ENCODE results near the gene FAAH.

DNA sequence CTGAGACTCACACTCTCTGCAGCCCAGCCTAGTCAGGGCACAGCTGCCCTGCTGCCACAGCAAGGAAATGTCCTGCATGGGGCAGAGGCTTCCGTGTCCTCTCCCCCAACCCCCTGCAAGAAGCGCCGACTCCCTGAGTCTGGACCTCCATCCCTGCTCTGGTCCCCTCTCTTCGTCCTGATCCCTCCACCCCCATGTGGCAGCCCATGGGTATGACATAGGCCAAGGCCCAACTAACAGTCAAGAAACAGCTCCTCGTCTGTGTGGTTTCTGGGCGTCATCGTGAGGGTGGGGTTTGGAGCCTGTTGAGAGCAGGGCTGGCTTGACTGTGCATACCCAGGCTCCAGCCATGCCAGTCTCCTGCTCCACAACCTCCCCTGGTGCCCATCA lies 19.5 kb downstream of the FAAH start:
- TF ChIP-seq, protein P1, sequence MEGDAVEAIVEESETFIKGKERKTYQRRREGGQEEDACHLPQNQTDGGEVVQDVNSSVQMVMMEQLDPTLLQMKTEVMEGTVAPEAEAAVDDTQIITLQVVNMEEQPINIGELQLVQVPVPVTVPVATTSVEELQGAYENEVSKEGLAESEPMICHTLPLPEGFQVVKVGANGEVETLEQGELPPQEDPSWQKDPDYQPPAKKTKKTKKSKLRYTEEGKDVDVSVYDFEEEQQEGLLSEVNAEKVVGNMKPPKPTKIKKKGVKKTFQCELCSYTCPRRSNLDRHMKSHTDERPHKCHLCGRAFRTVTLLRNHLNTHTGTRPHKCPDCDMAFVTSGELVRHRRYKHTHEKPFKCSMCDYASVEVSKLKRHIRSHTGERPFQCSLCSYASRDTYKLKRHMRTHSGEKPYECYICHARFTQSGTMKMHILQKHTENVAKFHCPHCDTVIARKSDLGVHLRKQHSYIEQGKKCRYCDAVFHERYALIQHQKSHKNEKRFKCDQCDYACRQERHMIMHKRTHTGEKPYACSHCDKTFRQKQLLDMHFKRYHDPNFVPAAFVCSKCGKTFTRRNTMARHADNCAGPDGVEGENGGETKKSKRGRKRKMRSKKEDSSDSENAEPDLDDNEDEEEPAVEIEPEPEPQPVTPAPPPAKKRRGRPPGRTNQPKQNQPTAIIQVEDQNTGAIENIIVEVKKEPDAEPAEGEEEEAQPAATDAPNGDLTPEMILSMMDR (IDR thresholded peaks at IDR 0.05): no peak
- TF ChIP-seq EP300 (IDR thresholded peaks at IDR 0.05) (no peak), POLR2AphosphoS5 (IDR thresholded peaks at IDR 0.05) (no peak)
